GM12878 (cell line): ENCODE data around the gene SIAH2.

Experiments used
- MYC ChIP-seq: IDR thresholded peaks from 2 replicates; pipeline ENCODE4 v1.6.1; 2011; ENCODE audit warnings: mild to moderate bottlenecking, low read length, moderate library complexity, inconsistent platforms; ENCODE audit not compliant: insufficient read depth, insufficient replicate concordance, insufficient read length, severe bottlenecking
- RAD51 ChIP-seq: fragments of 450-650 bp; IDR thresholded peaks from 2 replicates; pipeline ENCODE4 v1.6.1; 2016; ENCODE audit warnings: moderate library complexity, mild to moderate bottlenecking, inconsistent platforms
- SREBF2 ChIP-seq: IDR thresholded peaks from 2 replicates; pipeline ENCODE4 v1.6.1; 2012; ENCODE audit warnings: mild to moderate bottlenecking, low read length

DNA sequence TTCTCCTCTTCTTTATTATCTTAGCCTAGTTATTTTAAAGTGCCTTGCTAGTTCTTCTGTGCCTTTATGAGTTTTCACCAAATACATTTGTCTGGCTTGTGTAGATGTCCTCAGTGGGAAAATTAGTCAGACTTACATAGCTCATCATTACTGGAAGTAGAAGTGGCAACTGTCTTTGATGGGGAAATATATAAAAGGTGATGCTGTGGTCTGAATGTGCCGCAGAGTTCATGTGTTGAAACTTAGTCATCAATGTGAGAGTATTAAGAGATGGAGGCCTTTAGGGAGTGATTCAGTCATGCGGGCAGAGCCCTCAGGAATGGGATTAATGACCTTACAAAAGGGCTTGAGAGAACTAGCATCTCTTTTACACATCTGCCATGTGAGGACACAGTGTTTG, 52.9 kb downstream of the SIAH2 start:
- no peak for TF ChIP-seq SREBF2
- no peak for TF ChIP-seq MYC
- no peak for TF ChIP-seq RAD51
